GM18517 (cell line): ENCODE measurements around the gene CCR1.
"Not testable (repeated sequence)": the region's sequence is repeated elsewhere in the genome, so short reads cannot be mapped to it uniquely, and the experiment has no call there.

Source experiments
- ATAC-seq: cut with Tn5 transposase; IDR thresholded peaks from one replicate; pipeline ENCODE4 v1.9.1; 2021; ENCODE audit warnings: mild to moderate bottlenecking, moderate library complexity; ENCODE audit not compliant: unreplicated experiment

CCR1 gene

GRCh38 chr3:46184469-46184868 is 23.6 kb downstream of the CCR1 start:
- no peak for ATAC-seq

GRCh38 chr3:46183330-46183729 is 24.8 kb downstream of the CCR1 start:
- ATAC-seq = no peak

DNA sequence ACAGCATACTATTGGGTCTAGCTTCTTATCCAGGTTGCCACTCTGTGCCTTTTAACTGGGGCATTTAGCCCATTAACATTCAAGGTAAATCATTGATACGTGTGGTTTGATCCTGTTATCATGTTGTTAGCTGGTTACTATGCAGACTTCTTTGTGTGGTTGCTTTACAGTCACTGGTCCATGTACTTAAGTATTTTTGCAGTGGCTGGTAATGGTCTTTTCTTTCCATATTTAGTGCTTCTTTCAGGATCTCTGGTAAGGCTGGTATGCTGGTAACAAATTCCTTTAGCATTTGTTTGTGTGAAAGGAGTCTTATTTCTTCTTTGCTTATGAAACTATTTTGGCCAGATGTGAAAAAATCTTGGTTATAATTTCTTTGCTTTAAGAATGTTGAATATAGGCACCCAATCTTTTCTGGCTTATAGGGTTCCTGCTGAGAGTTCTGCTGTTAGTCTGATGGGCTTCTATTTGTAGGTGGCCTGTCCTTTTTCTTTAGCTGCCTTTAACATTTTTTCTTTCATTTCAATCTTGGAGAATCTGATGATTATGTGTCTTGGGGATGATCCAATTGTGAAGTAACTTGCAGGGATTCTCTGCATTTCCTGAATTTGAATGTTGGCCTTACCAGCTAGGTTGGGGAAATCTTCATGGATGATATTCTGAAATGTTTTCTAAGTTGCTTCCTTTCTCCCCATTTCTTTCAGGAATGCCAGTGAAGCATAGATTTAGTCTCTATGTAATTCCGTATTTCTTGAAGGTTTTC is 39.3 kb downstream of the CCR1 start:
- no peak for ATAC-seq

DNA sequence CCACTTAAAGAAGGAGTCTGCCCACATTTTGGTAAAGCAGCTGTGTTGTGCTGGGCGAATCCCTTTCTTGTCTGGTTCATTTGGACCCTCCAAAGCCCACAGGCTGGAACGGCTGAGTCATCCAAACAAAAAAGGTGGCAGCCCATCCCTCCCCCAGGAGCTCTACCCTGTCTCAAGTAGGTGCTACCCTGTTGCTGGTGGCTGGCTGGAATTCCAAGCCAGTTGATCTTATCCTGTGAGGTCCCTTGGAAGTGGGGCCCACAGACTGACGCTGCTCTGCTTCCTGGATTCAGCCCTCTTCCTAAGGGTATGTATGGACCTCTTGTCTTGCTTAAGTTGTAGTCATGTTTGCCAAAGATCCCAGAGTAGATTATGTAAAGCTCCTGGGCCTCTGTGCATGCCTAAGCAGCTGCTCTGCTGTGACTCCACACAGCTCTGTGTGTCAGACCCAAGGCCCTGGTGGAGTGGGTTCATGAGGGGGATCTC is 44.5 kb downstream of the CCR1 start:
- ATAC-seq = no peak

GRCh38 chr3:46162975-46163555 is 45.0 kb downstream of the CCR1 start:
- ATAC-seq = no peak

- ATAC-seq = not testable (repeated sequence)
These were observed 50.4 kb downstream of the CCR1 start for GRCh38 chr3:46157685-46158084.

GRCh38 chr3:46154311-46154710 is 53.8 kb downstream of the CCR1 start:
- ATAC-seq = no peak
